NT2/D1 (cell line): ENCODE data around the gene MYLK.
"Not testable (repeated sequence)": the region's sequence is repeated elsewhere in the genome, so short reads cannot be mapped to it uniquely, and the experiment has no call there.

ENCODE experiments used
- DNase-seq: peaks from one replicate; pipeline ENCODE4 v3.0.0-alpha.2; 2011; ENCODE audit warnings: low read depth, low spot score
- H3K27me3 ChIP-seq: 2 replicates; pipeline ENCODE4 v1.6.0; 2011; ENCODE audit warnings: mild to moderate bottlenecking; ENCODE audit not compliant: insufficient read length, insufficient read depth
- H3K36me3 ChIP-seq: 2 replicates; pipeline ENCODE4 v1.6.1; 2011; ENCODE audit warnings: mild to moderate bottlenecking, low read length, mixed read lengths; ENCODE audit not compliant: insufficient read depth, insufficient read length
- H3K4me1 ChIP-seq: 2 replicates; pipeline ENCODE4 v1.5.1; 2011; ENCODE audit not compliant: insufficient read depth, insufficient read length
- H3K4me3 ChIP-seq: 2 replicates; pipeline ENCODE4 v1.5.1; 2011; ENCODE audit warnings: low read depth; ENCODE audit not compliant: insufficient read length
- H3K9ac ChIP-seq: 2 replicates; pipeline ENCODE4 v1.6.0; 2011; ENCODE audit warnings: low read depth; ENCODE audit not compliant: insufficient read length
- H3K9me3 ChIP-seq: 2 replicates; pipeline ENCODE4 v1.5.1; 2011; ENCODE audit warnings: mild to moderate bottlenecking, low read length; ENCODE audit not compliant: insufficient read depth
- SUZ12 ChIP-seq: IDR thresholded peaks from 2 replicates; pipeline ENCODE4 v1.6.1; 2011; ENCODE audit not compliant: insufficient read length, insufficient read depth; ENCODE audit errors: extremely low read depth
- YY1 ChIP-seq: IDR thresholded peaks from 2 replicates; pipeline ENCODE4 v1.6.1; 2011; ENCODE audit not compliant: insufficient read length, insufficient read depth
- ZNF274 ChIP-seq: IDR thresholded peaks from 2 replicates; pipeline ENCODE4 v1.6.1; 2011; ENCODE audit warnings: mild to moderate bottlenecking, low read depth, low read length

The MYLK gene

DNA sequence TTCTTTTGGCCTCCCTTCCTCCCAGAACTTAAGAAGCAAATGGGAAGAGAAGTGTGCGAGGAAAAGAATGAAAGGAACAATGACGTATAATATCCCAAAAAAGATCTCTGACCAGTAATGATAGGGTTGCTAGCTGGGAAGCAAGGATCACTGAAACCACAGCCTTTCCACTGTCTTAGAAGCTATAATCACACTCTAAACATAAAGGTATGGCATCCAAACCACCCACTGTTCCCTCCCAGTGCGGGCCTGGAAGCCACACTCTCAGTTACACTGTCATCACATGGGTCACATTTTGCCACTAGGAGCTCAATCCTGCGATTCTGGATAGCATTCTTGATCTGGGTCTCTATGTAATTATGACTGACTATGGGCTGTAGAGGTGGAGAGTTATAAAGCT lies 167.7 kb downstream of the MYLK start:
- no peak overlapping the region for H3K4me3 ChIP-seq
- H3K36me3 ChIP-seq = peaks cover 3% of the 10 kb centered on the region
- peaks cover 6% of the 10 kb centered on the region for H3K4me1 ChIP-seq
- H3K9me3 ChIP-seq = no peaks in the 10 kb centered on the region
- no peaks in the 10 kb centered on the region for H3K27me3 ChIP-seq
- DNase-seq = no peak
- H3K9ac ChIP-seq = no peak overlapping the region
- no peak for TF ChIP-seq SUZ12
- no peak for TF ChIP-seq ZNF274
- TF ChIP-seq YY1 = no peak

- no peak overlapping the region for H3K9ac ChIP-seq
- no peak for TF ChIP-seq SUZ12
- TF ChIP-seq ZNF274 = no peak
- TF ChIP-seq YY1 = no peak
- peaks cover 8% of the 10 kb centered on the region for H3K4me1 ChIP-seq
- H3K36me3 ChIP-seq = peaks cover 11% of the 10 kb centered on the region
- H3K9me3 ChIP-seq = no peaks in the 10 kb centered on the region
- H3K27me3 ChIP-seq = no peaks in the 10 kb centered on the region
- no peak overlapping the region for H3K4me3 ChIP-seq
- no peak for DNase-seq
These were observed 170.9 kb downstream of the MYLK start for GRCh38 chr3:123713211-123713610.

DNA sequence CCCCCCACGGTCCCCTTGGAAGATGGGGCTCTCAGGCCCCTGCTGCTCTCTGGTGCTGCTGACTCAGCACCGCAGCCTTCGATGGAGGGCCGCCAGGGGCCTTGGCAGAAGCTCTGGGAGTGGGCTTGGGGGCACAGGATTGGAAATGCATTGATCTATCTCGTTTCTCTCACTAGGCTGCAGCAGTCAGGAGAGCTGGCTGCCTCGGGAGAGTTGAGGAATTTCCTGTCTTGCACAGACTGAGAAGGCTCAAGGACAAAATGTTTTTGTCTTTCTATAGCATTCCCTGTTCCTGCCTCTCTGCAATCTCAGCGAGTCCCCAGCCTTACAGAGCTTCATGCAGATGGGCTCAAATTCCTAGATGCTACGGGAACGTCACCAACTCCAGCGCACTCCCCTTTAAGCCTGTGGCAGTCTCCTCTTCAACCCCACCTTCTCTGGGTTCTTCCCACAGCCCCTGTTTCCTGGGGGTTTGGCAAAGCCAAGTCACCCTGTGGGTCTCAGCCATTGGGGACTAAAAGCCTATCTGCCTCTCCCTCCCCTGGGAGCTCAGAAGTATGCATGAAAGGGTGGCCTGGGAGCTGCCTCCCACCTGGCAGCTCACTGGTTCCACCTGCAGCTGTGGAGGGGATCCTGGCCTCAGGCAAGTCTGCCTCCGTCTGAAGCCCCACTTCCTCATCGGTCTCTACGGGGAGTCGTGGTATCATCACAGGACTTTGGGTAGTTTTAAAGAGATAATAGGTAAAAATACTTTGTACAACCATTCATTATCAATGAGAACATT lies 171.9 kb downstream of the MYLK start:
- DNase-seq = peak; percentile 43
- no peak for TF ChIP-seq SUZ12
- TF ChIP-seq YY1 = no peak
- no peak for TF ChIP-seq ZNF274
- Histone ChIP-seq H3K9ac (no peak overlapping the region), H3K4me3 (no peak overlapping the region), H3K36me3 (peaks cover 19% of the 10 kb centered on the region), H3K9me3 (no peaks in the 10 kb centered on the region), H3K4me1 (peaks cover 8% of the 10 kb centered on the region), H3K27me3 (no peaks in the 10 kb centered on the region)

GRCh38 chr3:123711356-123711755 lies 172.8 kb downstream of the MYLK start:
- peaks cover 19% of the 10 kb centered on the region for H3K36me3 ChIP-seq
- DNase-seq = no peak
- H3K27me3 ChIP-seq = no peaks in the 10 kb centered on the region
- H3K9ac ChIP-seq = no peak overlapping the region
- peaks cover 8% of the 10 kb centered on the region for H3K4me1 ChIP-seq
- no peak overlapping the region for H3K4me3 ChIP-seq
- no peak for TF ChIP-seq YY1
- TF ChIP-seq ZNF274 = no peak
- no peak for TF ChIP-seq SUZ12
- H3K9me3 ChIP-seq = no peaks in the 10 kb centered on the region

DNA sequence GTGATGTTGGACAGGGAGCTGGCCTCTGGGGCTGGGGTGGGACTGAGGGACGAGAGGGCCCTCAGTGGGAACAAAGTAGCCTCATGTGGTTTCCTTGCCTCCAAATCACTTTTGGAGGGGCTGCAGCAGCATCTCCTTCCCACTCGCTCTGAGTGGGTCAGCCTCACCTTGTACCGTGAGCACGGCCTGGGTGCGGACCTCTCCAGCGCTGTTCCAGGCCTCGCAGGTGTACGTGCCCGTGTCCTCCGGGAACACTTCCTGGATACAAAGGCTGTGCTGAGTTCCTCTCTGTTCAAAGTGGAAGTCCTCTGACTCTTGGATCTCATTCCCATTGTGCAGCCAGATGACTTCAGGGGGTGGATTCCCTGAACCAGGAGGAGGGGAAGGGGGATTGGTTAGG lies 175.6 kb downstream of the MYLK start:
- TF ChIP-seq ZNF274 = no peak
- no peak for TF ChIP-seq YY1
- no peak for TF ChIP-seq SUZ12
- Histone ChIP-seq H3K27me3 (no peaks in the 10 kb centered on the region), H3K36me3 (peaks cover 21% of the 10 kb centered on the region), H3K4me1 (peaks cover 8% of the 10 kb centered on the region), H3K9ac (no peak overlapping the region), H3K4me3 (no peak overlapping the region), H3K9me3 (no peaks in the 10 kb centered on the region)
- no peak for DNase-seq

- H3K9ac ChIP-seq, H3K4me3 ChIP-seq, H3K9me3 ChIP-seq, H3K4me1 ChIP-seq, H3K27me3 ChIP-seq, DNase-seq: not testable (repeated sequence)
- peaks cover 25% of the 10 kb centered on the region for H3K36me3 ChIP-seq
These were observed 176.5 kb downstream of the MYLK start for GRCh38 chr3:123707641-123708040.

- Histone ChIP-seq H3K4me3 (no peak overlapping the region), H3K9ac (no peak overlapping the region), H3K27me3 (no peaks in the 10 kb centered on the region), H3K4me1 (peaks cover 6% of the 10 kb centered on the region), H3K36me3 (peaks cover 25% of the 10 kb centered on the region), H3K9me3 (no peaks in the 10 kb centered on the region)
- TF ChIP-seq SUZ12 (no peak), YY1 (no peak), ZNF274 (no peak)
- no peak for DNase-seq
These were observed 177.3 kb downstream of the MYLK start for GRCh38 chr3:123706871-123707270.
